H1 (cell line): Measurements from ENCODE around the gene P3H3. TPM values are rescaled to one million over a fixed set of nuclear protein-coding genes. Genes with fewer than 3 reads are reported as not detected.

ENCODE experiments used
- CTCF ChIA-PET: fragments of 300-600 bp; sonication (Branson Sonifier 250); formaldehyde crosslinking; loops from one replicate; lab custom pipeline; 2021; ENCODE audit not compliant: partially characterized antibody; lab: Charles Lee
- POLR2A ChIA-PET: fragments of 300-600 bp; sonication (Branson Sonifier 250); formaldehyde crosslinking; loops from one replicate; lab custom pipeline; 2021; ENCODE audit warnings: inconsistent platforms; ENCODE audit not compliant: partially characterized antibody; lab: Charles Lee
- DNase-seq, 2 experiments: peaks; one replicate each; pipeline versions ENCODE4 v3.0.0 to v3.0.0-alpha.2; 2010 to 2022; ENCODE audit warnings: low spot score in 2 of 2, low read depth in 1 of 2, mixed read lengths in 1 of 2
- FAIRE-seq: peaks from 2 replicates; lab custom pipeline; 2011; peaks lifted over from hg19 to GRCh38; lab: Jason Lieb, UNC
- H2AFZ ChIP-seq: 2 replicates; pipeline ENCODE4 v1.8.1; 2012; ENCODE audit warnings: low read length, inconsistent platforms
- H2AK5ac ChIP-seq: 2 replicates; pipeline ENCODE4 v1.6.1; 2013; ENCODE audit warnings: low read depth, low read length
- H2BK120ac ChIP-seq: replicated peaks from 2 replicates; pipeline ENCODE3; 2013; ENCODE audit warnings: low read depth, low read length, inconsistent platforms
- H2BK12ac ChIP-seq: 2 replicates; pipeline ENCODE4 v1.6.1; 2013; ENCODE audit warnings: low read depth, low read length
- H2BK15ac ChIP-seq: 2 replicates; pipeline ENCODE4 v1.6.1; 2013; ENCODE audit warnings: low read length
- H2BK20ac ChIP-seq: 2 replicates; pipeline ENCODE4 v1.6.1; 2013; ENCODE audit warnings: low read length
- H2BK5ac ChIP-seq: 2 replicates; pipeline ENCODE4 v1.6.1; 2013; ENCODE audit warnings: low read depth, low read length
- H3K14ac ChIP-seq: 2 replicates; pipeline ENCODE4 v1.6.1; 2013; ENCODE audit warnings: inconsistent platforms; ENCODE audit not compliant: insufficient read length
- H3K18ac ChIP-seq: 2 replicates; pipeline ENCODE4 v1.6.1; 2013; ENCODE audit warnings: low read length; ENCODE audit errors: extremely low read depth
- H3K23ac ChIP-seq: 2 replicates; pipeline ENCODE4 v1.6.1; 2013; ENCODE audit warnings: inconsistent platforms; ENCODE audit not compliant: insufficient read length
- H3K23me2 ChIP-seq: 2 replicates; pipeline ENCODE4 v1.6.1; 2013; ENCODE audit warnings: low read depth, low read length
- H3K27ac ChIP-seq: 2 replicates; pipeline ENCODE4 v1.6.1; 2011; ENCODE audit warnings: low read depth, low read length, inconsistent platforms
- H3K27me3 ChIP-seq, 4 experiments: replicated peaks in 1 of 4; 1 replicate in 1 of 4; 2 replicates in 3 of 4; pipeline versions ENCODE4 v1.6.1 to v1.8.1; 2011 to 2013; ENCODE audit warnings: low read length in 3 of 4, mild to moderate bottlenecking in 3 of 4, inconsistent platforms in 2 of 4, mixed read lengths in 2 of 4, moderate library complexity in 1 of 4; ENCODE audit not compliant: control insufficient read depth in 3 of 4, insufficient read depth in 3 of 4; ENCODE audit errors: extremely low read depth in 1 of 4
- H3K36me3 ChIP-seq, 4 experiments: 2 replicates each; pipeline versions ENCODE4 v1.6.1 to v1.8.1; 2011 to 2013; ENCODE audit warnings: mild to moderate bottlenecking in 4 of 4, low read length in 3 of 4, moderate library complexity in 2 of 4, control low read depth in 1 of 4, inconsistent platforms in 1 of 4; ENCODE audit not compliant: insufficient read depth in 4 of 4, control insufficient read depth in 2 of 4
- H3K4ac ChIP-seq: replicated peaks from 2 replicates; pipeline ENCODE3; 2013; ENCODE audit warnings: low read length, low read depth, mixed read lengths, inconsistent platforms; ENCODE audit not compliant: insufficient read length
- H3K4me1 ChIP-seq, 4 experiments: replicated peaks in 1 of 4; 1 replicate in 1 of 4; 2 replicates in 3 of 4; pipeline versions ENCODE4 v1.6.1 to v1.8.1; 2011 to 2013; ENCODE audit warnings: low read length in 3 of 4, inconsistent platforms in 2 of 4, mixed read lengths in 1 of 4; ENCODE audit not compliant: insufficient read depth in 4 of 4, control insufficient read depth in 3 of 4
- H3K4me2 ChIP-seq, 2 experiments: 2 replicates each; pipeline versions ENCODE4 v1.6.1 to v1.8.1; 2011 to 2013; ENCODE audit warnings: low read depth in 2 of 2, low read length in 2 of 2, control low read depth in 1 of 2, inconsistent platforms in 1 of 2, mild to moderate bottlenecking in 1 of 2; ENCODE audit not compliant: insufficient read depth in 1 of 2
- H3K4me3 ChIP-seq, 4 experiments: fragments of 200-600, 300-600 bp in 1 of 4; sonication (generic), shearing (Covaris generic), sonication (Bioruptor Twin) in 1 of 4; 2 replicates each; pipeline versions ENCODE4 v1.5.1 to v1.8.1; 2011 to 2016; ENCODE audit warnings: low read length in 4 of 4, low read depth in 3 of 4, control low read depth in 2 of 4, inconsistent platforms in 2 of 4, mild to moderate bottlenecking in 2 of 4, mixed read lengths in 1 of 4, moderate library complexity in 1 of 4; ENCODE audit not compliant: insufficient read depth in 2 of 4; ENCODE audit errors: extremely low read depth in 1 of 4
- H3K56ac ChIP-seq: replicated peaks from 2 replicates; pipeline ENCODE3; 2013; ENCODE audit warnings: low read depth, mild to moderate bottlenecking, mixed read lengths, low read length, inconsistent platforms; ENCODE audit not compliant: insufficient read length
- H3K79me1 ChIP-seq: 2 replicates; pipeline ENCODE4 v1.6.1; 2013; ENCODE audit warnings: low read depth, low read length, control low read depth
- H3K79me2 ChIP-seq, 2 experiments: 2 replicates each; pipeline versions ENCODE4 v1.6.1 to v1.8.1; 2012 to 2013; ENCODE audit warnings: low read length in 2 of 2, mild to moderate bottlenecking in 2 of 2, inconsistent platforms in 1 of 2; ENCODE audit not compliant: insufficient read depth in 2 of 2, control insufficient read depth in 1 of 2
- H3K9ac ChIP-seq, 4 experiments: replicated peaks in 1 of 4; 1 replicate in 1 of 4; 2 replicates in 3 of 4; pipeline versions ENCODE4 v1.6.1 to v1.8.1; 2011 to 2013; ENCODE audit warnings: low read depth in 3 of 4, low read length in 3 of 4, control low read depth in 2 of 4, mild to moderate bottlenecking in 2 of 4, moderate library complexity in 2 of 4, inconsistent platforms in 1 of 4; ENCODE audit errors: extremely low read depth in 1 of 4
- H3K9me3 ChIP-seq, 2 experiments: 2 replicates each; pipeline versions ENCODE4 v1.6.1 to v1.8.1; 2012 to 2013; ENCODE audit warnings: mild to moderate bottlenecking in 2 of 2, moderate library complexity in 2 of 2, control low read depth in 1 of 2, inconsistent platforms in 1 of 2, low read depth in 1 of 2, low read length in 1 of 2, mixed read lengths in 1 of 2; ENCODE audit not compliant: insufficient read depth in 2 of 2
- H4K20me1 ChIP-seq, 2 experiments: replicated peaks in 1 of 2; 2 replicates each; pipeline versions ENCODE3 to v1.8.1; 2011 to 2013; ENCODE audit warnings: inconsistent platforms in 2 of 2, low read length in 2 of 2, mild to moderate bottlenecking in 1 of 2; ENCODE audit not compliant: insufficient read depth in 2 of 2, control insufficient read depth in 1 of 2
- H4K5ac ChIP-seq: 2 replicates; pipeline ENCODE4 v1.6.1; 2013; ENCODE audit warnings: low read length, low read depth, mixed read lengths, inconsistent platforms; ENCODE audit not compliant: insufficient read length
- H4K8ac ChIP-seq: 2 replicates; pipeline ENCODE4 v1.8.0; 2013; ENCODE audit warnings: mild to moderate bottlenecking, moderate library complexity, low read length, inconsistent platforms; ENCODE audit not compliant: insufficient read depth; ENCODE audit errors: extremely low read depth
- H4K91ac ChIP-seq: replicated peaks from 2 replicates; pipeline ENCODE3; 2013; ENCODE audit warnings: low read length, mixed read lengths, inconsistent platforms; ENCODE audit not compliant: insufficient read length
- BCL11A ChIP-seq, 2 experiments: IDR thresholded peaks; one replicate each; pipeline ENCODE4 v1.6.1; 2011; ENCODE audit warnings: low read depth in 2 of 2, low read length in 2 of 2, mild to moderate bottlenecking in 2 of 2
- CBX8 ChIP-seq: fragments of 300-800, 300-1000 bp; sonication (generic); IDR thresholded peaks from 2 replicates; pipeline ENCODE4 v1.7.1; 2016; ENCODE audit warnings: low read depth, low read length, borderline replicate concordance
- EGR1 ChIP-seq: IDR thresholded peaks from 2 replicates; pipeline ENCODE4 v1.6.1; 2011; ENCODE audit warnings: low read depth, low read length, borderline replicate concordance
- GTF2F1 ChIP-seq: IDR thresholded peaks from 2 replicates; pipeline ENCODE4 v1.6.1; 2012; ENCODE audit warnings: low read depth, low read length, improper control_type of control experiment, borderline replicate concordance
- HDAC6 ChIP-seq: IDR thresholded peaks from one replicate; pipeline ENCODE4 v1.7.1; 2012; ENCODE audit warnings: low read depth, mild to moderate bottlenecking, inconsistent platforms, low read length, moderate library complexity
- JUND ChIP-seq: IDR thresholded peaks from 2 replicates; pipeline ENCODE4 v1.6.1; 2011; ENCODE audit warnings: mild to moderate bottlenecking, improper control_type of control experiment, low read length
- KDM4A ChIP-seq: IDR thresholded peaks from one replicate; pipeline ENCODE4 v1.7.1; 2012; ENCODE audit warnings: low read depth, mild to moderate bottlenecking, moderate library complexity, low read length, inconsistent platforms; ENCODE audit not compliant: severe bottlenecking
- NRF1 ChIP-seq: IDR thresholded peaks from 2 replicates; pipeline ENCODE4 v1.6.1; 2011; ENCODE audit warnings: mild to moderate bottlenecking, low read depth, low read length, improper control_type of control experiment
- POLR2AphosphoS5 ChIP-seq: IDR thresholded peaks from 2 replicates; pipeline ENCODE4 v1.6.1; 2011; ENCODE audit warnings: low read depth, low read length
- RAD21 ChIP-seq, 2 experiments: IDR thresholded peaks in 1 of 2; conservative IDR thresholded peaks in 1 of 2; 2 replicates each; pipeline ENCODE4 v1.6.1; 2011; ENCODE audit warnings: low read depth in 2 of 2, low read length in 2 of 2, improper control_type of control experiment in 1 of 2, inconsistent platforms in 1 of 2, mild to moderate bottlenecking in 1 of 2, moderate library complexity in 1 of 2
- TBP ChIP-seq: IDR thresholded peaks from 2 replicates; pipeline ENCODE4 v1.6.1; 2011; ENCODE audit warnings: low read depth, low read length, improper control_type of control experiment
- WGBS, 2 experiments: shearing (Covaris generic) in 1 of 2; methylation state at CpG; one replicate each; pipeline versions ENCODE4 v1.1.6 to v1.1.7; 2013 to 2015; ENCODE audit warnings: low lambda C conversion rate in 2 of 2, mixed read lengths in 2 of 2, inconsistent platforms in 1 of 2, low coverage in 1 of 2, missing lambda C conversion rate in 1 of 2; ENCODE audit not compliant: insufficient replicate concordance in 2 of 2, insufficient coverage in 1 of 2, insufficient read length in 1 of 2; ENCODE audit errors: extremely low coverage in 1 of 2, missing lambda C conversion rate in 1 of 2; 5-methylcytosine and 5-hydroxymethylcytosine counted together
- polyA plus RNA-seq, 7 experiments: library from polyadenylated mRNA; depleted of rRNA in 3 of 7; stranded (reverse) in 5 of 7; unstranded in 2 of 7; fragments of >200 nt in 5 of 7; fragments of 200-250 nt in 2 of 7; gene quantifications; 1 replicate in 5 of 7; 2 replicates in 1 of 7; 4 replicates in 1 of 7; pipeline versions ENCODE4 v1.2.1 to v1.2.3, GENCODE V29; 2011 to 2013; ENCODE audit warnings: missing spikeins in 2 of 7, mixed read lengths in 2 of 7
- total RNA-seq: library from RNA; stranded (reverse); fragmentation: NEBNext Ultra II Directional; extraction: Animal tissue kit (Norgen Biotek cat#: 25700); gene quantifications from 2 replicates; pipeline ENCODE4 v1.2.1, GENCODE V29; 2021
- TF ChIP-seq, protein P1 (sequence below): IDR thresholded peaks from 2 replicates; pipeline ENCODE4 v1.6.1; 2011; ENCODE audit warnings: low read depth, mild to moderate bottlenecking, low read length; ENCODE audit not compliant: insufficient read depth
- TF ChIP-seq, protein P2 (sequence below): IDR thresholded peaks from 2 replicates; pipeline ENCODE4 v1.6.1; 2012; ENCODE audit warnings: inconsistent platforms

Gene P3H3
- total and polyA plus RNA-seq, 2 of the 8 experiments (the other 6 are each of a cell fraction or from before 2014, with no cell fraction given), result 22.9 to 43.5 TPM

DNA sequence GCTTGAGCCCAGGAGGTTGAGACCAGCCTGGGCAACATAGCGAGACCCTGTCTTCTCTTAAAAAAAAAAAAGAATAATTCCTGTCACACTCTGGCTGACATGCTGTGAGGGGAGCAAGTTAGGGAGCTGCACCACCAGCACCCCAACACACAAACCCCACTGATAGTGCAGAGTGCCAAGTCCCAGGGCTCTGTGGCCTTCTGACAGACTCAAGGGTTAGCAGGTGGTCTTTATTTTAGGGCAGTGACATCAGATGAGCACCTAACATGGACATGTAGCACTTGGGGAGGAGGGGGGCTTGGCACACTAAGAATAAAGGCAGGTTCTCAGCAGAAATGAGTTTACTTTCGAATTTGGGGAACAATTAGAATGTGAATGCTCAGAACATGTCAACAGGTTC, 30.6 kb downstream of the P3H3 start:
- Histone ChIP-seq H3K4me1 (peaks cover 0 to under 1% (median 0%) of the 10 kb centered on the region in 4 experiments; a peak in 1 of 7 replicates), H2BK20ac (no peak overlapping the region), H4K91ac (no peak overlapping the region), H2AFZ (no peak overlapping the region), H3K56ac (no peak overlapping the region), H3K27me3 (no peaks in the 10 kb centered on the region), H3K27ac (no peak overlapping the region), H3K9ac (no peak overlapping the region), H3K18ac (no peak overlapping the region), H3K36me3 (peaks cover 33 to 71% (median 65%) of the 10 kb centered on the region in 4 experiments), H4K5ac (no peak overlapping the region), H2BK15ac (no peak overlapping the region), H3K4ac (no peak overlapping the region), H3K79me1 (no peaks in the 10 kb centered on the region; the same call in 1 of the 2 replicates), H3K23ac (no peak overlapping the region), H2AK5ac (no peak overlapping the region), H3K79me2 (peaks cover 0 to 10% of the 10 kb centered on the region in 2 experiments; a peak in 2 of 4 replicates), H2BK120ac (no peak overlapping the region), H3K4me3 (no peak overlapping the region), H3K4me2 (no peak overlapping the region), H3K14ac (no peak overlapping the region), H4K8ac (no peak overlapping the region), H2BK12ac (no peak overlapping the region), H3K23me2 (no peaks in the 10 kb centered on the region), H2BK5ac (no peak overlapping the region), H4K20me1 (peaks cover 0 to 2% of the 10 kb centered on the region in 2 experiments), H3K9me3 (no peaks in the 10 kb centered on the region)
- ChIA-PET POLR2A (interaction anchor here (1.0 to 18.9 kb wide), 5 partner anchors 8 to 38 kb away, joined by 3 to 588 read pairs (median 5); partner anchors contain the start of genes CDCA3, GNB3, SPSB2 and USP5), CTCF (interaction anchor here (0.8 to 4.5 kb wide), 4 partner anchors 12 to 80 kb away, joined by 4 to 27 read pairs (median 6); partner anchors contain the start of gene SPSB2)
- 77% methylated on average over 2 of the region's 2 CpGs; no CpG with 5 or more reads in 1 of the 2 experiments for WGBS, 2 experiments
- DNase-seq (no peak), FAIRE-seq (no peak)
- TF ChIP-seq HDAC6 (no peak), JUND (no peak), GTF2F1 (no peak), CBX8 (no peak), POLR2AphosphoS5 (no peak), EGR1 (no peak), RAD21 (IDR thresholded peaks at IDR 0.05 in 1 of 2, conservative IDR thresholded peaks at IDR 0.05 in 1 of 2; ENCODE audit: low read depth in 2 of 2, low read length in 2 of 2) (no peak), BCL11A (IDR thresholded peaks at IDR 0.05; ENCODE audit: low read depth in 2 of 2, low read length in 2 of 2) (no peak), TBP (no peak), NRF1 (no peak), KDM4A (no peak)
- TF ChIP-seq, protein P1, sequence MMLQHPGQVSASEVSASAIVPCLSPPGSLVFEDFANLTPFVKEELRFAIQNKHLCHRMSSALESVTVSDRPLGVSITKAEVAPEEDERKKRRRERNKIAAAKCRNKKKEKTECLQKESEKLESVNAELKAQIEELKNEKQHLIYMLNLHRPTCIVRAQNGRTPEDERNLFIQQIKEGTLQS, result no peak
- TF ChIP-seq, protein P2, sequence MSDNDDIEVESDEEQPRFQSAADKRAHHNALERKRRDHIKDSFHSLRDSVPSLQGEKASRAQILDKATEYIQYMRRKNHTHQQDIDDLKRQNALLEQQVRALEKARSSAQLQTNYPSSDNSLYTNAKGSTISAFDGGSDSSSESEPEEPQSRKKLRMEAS, result no peak
